Activated CD4-positive, alpha-beta memory T cell treated with anti-CD3 and anti-CD28 coated beads for 36 hours (primary cell): ENCODE results near the gene ENPP7. TPM values are rescaled to one million over a fixed set of nuclear protein-coding genes. Genes with fewer than 3 reads are reported as not detected.
"Not testable (repeated sequence)": the region's sequence is repeated elsewhere in the genome, so short reads cannot be mapped to it uniquely, and the experiment has no call there.

ENCODE experiments used
- CTCF ChIA-PET: fragments of 350-600 bp; sonication (Branson Sonifier 250); formaldehyde crosslinking; loops from one replicate; lab custom pipeline; 2021; ENCODE audit warnings: antibody characterized with exemption, inconsistent platforms; lab: Charles Lee
- POLR2A ChIA-PET: fragments of 350-600 bp; sonication (Branson Sonifier 250); formaldehyde crosslinking; loops from one replicate; lab custom pipeline; 2021; ENCODE audit warnings: antibody characterized with exemption; lab: Charles Lee
- DNase-seq: peaks from one replicate; pipeline ENCODE4 v3.0.0-alpha.2; 2020
- H3K27ac Mint-ChIP-seq: one replicate; pipeline ENCODE4 v1.8.0; 2021; ENCODE audit warnings: mixed read lengths
- H3K27me3 Mint-ChIP-seq: one replicate; pipeline ENCODE4 v1.8.0; 2021; ENCODE audit warnings: mixed read lengths
- H3K36me3 Mint-ChIP-seq: one replicate; pipeline ENCODE4 v1.8.0; 2021; ENCODE audit warnings: mixed read lengths
- H3K4me1 Mint-ChIP-seq: one replicate; pipeline ENCODE4 v1.8.0; 2021; ENCODE audit warnings: low read depth, mixed read lengths
- H3K4me3 Mint-ChIP-seq: one replicate; pipeline ENCODE4 v1.8.0; 2021; ENCODE audit warnings: mild to moderate bottlenecking, mixed read lengths
- H3K9me3 Mint-ChIP-seq: one replicate; pipeline ENCODE4 v1.8.0; 2021; ENCODE audit warnings: mixed read lengths
- intact Hi-C: fragments of 100-400 bp; cut with micrococcal nuclease; formaldehyde crosslinking; loops from one replicate; pipeline ENCODE4 v1.15.1; 2023
- total RNA-seq, 2 experiments: library from RNA; stranded (reverse); gene quantifications; one replicate each; pipeline ENCODE4 v1.2.3, GENCODE V29; 2021

The ENPP7 gene
- total RNA-seq, 2 experiments from 2014 or later: 0.10 TPM; not detected in 1

- POLR2A ChIA-PET: no interaction called here
- no peaks in the 10 kb centered on the region for H3K4me1 Mint-ChIP-seq
- H3K27me3 Mint-ChIP-seq: peaks cover 8% of the 10 kb centered on the region
- DNase-seq: no peak
- H3K27ac Mint-ChIP-seq: no peak overlapping the region
- no peaks in the 10 kb centered on the region for H3K9me3 Mint-ChIP-seq
- intact Hi-C loops: no loop called here
- H3K36me3 Mint-ChIP-seq: no peaks in the 10 kb centered on the region
- H3K4me3 Mint-ChIP-seq: no peak overlapping the region
- CTCF ChIA-PET: interaction anchor here (0.9 to 1.5 kb wide), 3 partner anchors 15 to 49 kb away, joined by 4 to 5 read pairs (median 5); no protein-coding TSS in a partner anchor
These were observed 29.6 kb downstream of the ENPP7 start for GRCh38 chr17:79760197-79760906.

DNA sequence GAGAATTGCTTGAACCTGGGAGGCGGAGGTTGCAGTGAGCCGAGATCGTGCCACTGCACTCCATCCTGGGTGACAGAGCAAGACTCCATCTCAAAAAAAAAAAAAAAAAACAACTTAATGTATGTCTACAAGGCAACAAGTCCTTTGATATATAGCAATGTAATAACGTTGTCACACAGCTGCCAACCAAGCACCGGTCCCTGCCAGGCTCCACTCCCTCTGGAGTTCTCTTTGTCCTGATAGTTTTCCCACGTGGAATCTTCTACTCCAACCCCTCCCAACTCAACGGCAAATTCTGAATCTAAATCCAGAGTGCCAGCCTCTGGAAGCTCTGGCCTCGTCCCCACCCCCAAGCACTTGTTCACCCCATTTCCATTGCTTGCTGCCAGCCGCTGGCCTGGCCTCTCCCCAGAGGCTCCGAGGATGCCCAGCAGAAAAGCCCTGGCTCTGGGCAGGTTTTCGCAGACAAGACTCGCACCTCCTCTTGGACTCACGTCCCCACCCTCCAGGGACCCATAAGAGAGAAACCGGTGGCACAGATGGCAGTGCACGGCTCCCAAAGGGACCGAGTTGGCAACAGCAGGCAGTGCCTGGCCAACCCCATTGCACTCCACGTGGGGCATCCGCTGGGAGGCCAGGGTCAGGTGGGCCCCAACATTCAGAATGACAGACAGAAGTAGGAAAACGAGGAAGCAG is 31.3 kb downstream of the ENPP7 start:
- ChIA-PET CTCF (no interaction called here), POLR2A (no interaction called here)
- H3K9me3 Mint-ChIP-seq: no peaks in the 10 kb centered on the region
- H3K27ac Mint-ChIP-seq: no peak overlapping the region
- no peaks in the 10 kb centered on the region for H3K36me3 Mint-ChIP-seq
- peaks cover 8% of the 10 kb centered on the region for H3K27me3 Mint-ChIP-seq
- no peak overlapping the region for H3K4me3 Mint-ChIP-seq
- intact Hi-C loops: no loop called here
- no peak for DNase-seq
- H3K4me1 Mint-ChIP-seq: no peaks in the 10 kb centered on the region

GRCh38 chr17:79765708-79766107 is 35.0 kb downstream of the ENPP7 start:
- peaks cover 13% of the 10 kb centered on the region for H3K27me3 Mint-ChIP-seq
- ChIA-PET POLR2A (no interaction called here), CTCF (no interaction called here)
- H3K36me3 Mint-ChIP-seq: no peaks in the 10 kb centered on the region
- H3K4me3 Mint-ChIP-seq: no peak overlapping the region
- H3K9me3 Mint-ChIP-seq: no peaks in the 10 kb centered on the region
- intact Hi-C loops: no loop called here
- H3K4me1 Mint-ChIP-seq: no peaks in the 10 kb centered on the region
- H3K27ac Mint-ChIP-seq: no peak overlapping the region
- DNase-seq: no peak

GRCh38 chr17:79769570-79770506 is 39.1 kb downstream of the ENPP7 start:
- no peaks in the 10 kb centered on the region for H3K36me3 Mint-ChIP-seq
- DNase-seq: no peak
- no peak overlapping the region for H3K27ac Mint-ChIP-seq
- intact Hi-C loops: no loop called here
- H3K27me3 Mint-ChIP-seq: peaks cover 27% of the 10 kb centered on the region
- H3K9me3 Mint-ChIP-seq: no peaks in the 10 kb centered on the region
- H3K4me3 Mint-ChIP-seq: no peak overlapping the region
- POLR2A ChIA-PET: no interaction called here
- H3K4me1 Mint-ChIP-seq: no peaks in the 10 kb centered on the region
- CTCF ChIA-PET: no interaction called here

GRCh38 chr17:79771276-79771675 is 40.5 kb downstream of the ENPP7 start:
- ChIA-PET POLR2A (no interaction called here), CTCF (no interaction called here)
- H3K27me3 Mint-ChIP-seq: peaks cover 38% of the 10 kb centered on the region

GRCh38 chr17:79772726-79773125 is 42.0 kb downstream of the ENPP7 start:
- H3K4me1 Mint-ChIP-seq, CTCF ChIA-PET, intact Hi-C loops, H3K9me3 Mint-ChIP-seq, DNase-seq, H3K27ac Mint-ChIP-seq, H3K36me3 Mint-ChIP-seq, POLR2A ChIA-PET, H3K4me3 Mint-ChIP-seq: not testable (repeated sequence)
- H3K27me3 Mint-ChIP-seq: peaks cover 43% of the 10 kb centered on the region

More at GRCh38 chr17:79771276-79771675, 40.5 kb downstream of the ENPP7 start:
- Mint-ChIP-seq H3K27ac (no peak overlapping the region), H3K4me1 (no peaks in the 10 kb centered on the region), H3K4me3 (no peak overlapping the region), H3K9me3 (no peaks in the 10 kb centered on the region), H3K36me3 (no peaks in the 10 kb centered on the region)
- intact Hi-C loops: no loop called here
- DNase-seq: no peak

GRCh38 chr17:79774561-79774975 is 43.8 kb downstream of the ENPP7 start:
- H3K4me3 Mint-ChIP-seq: no peak overlapping the region
- no peak for DNase-seq
- H3K27me3 Mint-ChIP-seq: peaks cover 53% of the 10 kb centered on the region
- intact Hi-C loops: no loop called here
- no peak overlapping the region for H3K27ac Mint-ChIP-seq
- no peaks in the 10 kb centered on the region for H3K36me3 Mint-ChIP-seq
- H3K9me3 Mint-ChIP-seq: no peaks in the 10 kb centered on the region
- H3K4me1 Mint-ChIP-seq: peaks cover 14% of the 10 kb centered on the region
- ChIA-PET POLR2A (interaction anchor here (0.6 kb wide), 1 partner anchor 22 kb away, joined by 3 read pairs; no protein-coding TSS in a partner anchor), CTCF (interaction anchor here (1.0 to 1.1 kb wide), 2 partner anchors 29 to 66 kb away, joined by 3 read pairs; no protein-coding TSS in a partner anchor)

- Mint-ChIP-seq H3K4me1 (peaks cover 14% of the 10 kb centered on the region), H3K27me3 (peaks cover 58% of the 10 kb centered on the region), H3K4me3 (no peak overlapping the region), H3K9me3 (no peaks in the 10 kb centered on the region), H3K27ac (no peak overlapping the region), H3K36me3 (no peaks in the 10 kb centered on the region)
- intact Hi-C loops: no loop called here
- no peak for DNase-seq
- CTCF ChIA-PET: interaction anchor here (0.6 to 1.5 kb wide), 6 partner anchors 11 to 216 kb away, joined by 3 to 4 read pairs (median 3); partner anchors contain the start of gene CBX4
- POLR2A ChIA-PET: no interaction called here
These were observed 44.9 kb downstream of the ENPP7 start for GRCh38 chr17:79775632-79776031.

- DNase-seq: no peak
- peak overlapping the region; percentile 64 for H3K4me3 Mint-ChIP-seq
- no peaks in the 10 kb centered on the region for H3K36me3 Mint-ChIP-seq
- no peak overlapping the region for H3K27ac Mint-ChIP-seq
- intact Hi-C loops: no loop called here
- H3K27me3 Mint-ChIP-seq: peaks cover 63% of the 10 kb centered on the region
- ChIA-PET CTCF (interaction anchor here (0.7 to 1.5 kb wide), 5 partner anchors 10 to 139 kb away, joined by 3 to 6 read pairs (median 3); no protein-coding TSS in a partner anchor), POLR2A (no interaction called here)
- H3K4me1 Mint-ChIP-seq: peaks cover 14% of the 10 kb centered on the region
- H3K9me3 Mint-ChIP-seq: no peaks in the 10 kb centered on the region
These were observed 45.8 kb downstream of the ENPP7 start for GRCh38 chr17:79776376-79777119.

DNA sequence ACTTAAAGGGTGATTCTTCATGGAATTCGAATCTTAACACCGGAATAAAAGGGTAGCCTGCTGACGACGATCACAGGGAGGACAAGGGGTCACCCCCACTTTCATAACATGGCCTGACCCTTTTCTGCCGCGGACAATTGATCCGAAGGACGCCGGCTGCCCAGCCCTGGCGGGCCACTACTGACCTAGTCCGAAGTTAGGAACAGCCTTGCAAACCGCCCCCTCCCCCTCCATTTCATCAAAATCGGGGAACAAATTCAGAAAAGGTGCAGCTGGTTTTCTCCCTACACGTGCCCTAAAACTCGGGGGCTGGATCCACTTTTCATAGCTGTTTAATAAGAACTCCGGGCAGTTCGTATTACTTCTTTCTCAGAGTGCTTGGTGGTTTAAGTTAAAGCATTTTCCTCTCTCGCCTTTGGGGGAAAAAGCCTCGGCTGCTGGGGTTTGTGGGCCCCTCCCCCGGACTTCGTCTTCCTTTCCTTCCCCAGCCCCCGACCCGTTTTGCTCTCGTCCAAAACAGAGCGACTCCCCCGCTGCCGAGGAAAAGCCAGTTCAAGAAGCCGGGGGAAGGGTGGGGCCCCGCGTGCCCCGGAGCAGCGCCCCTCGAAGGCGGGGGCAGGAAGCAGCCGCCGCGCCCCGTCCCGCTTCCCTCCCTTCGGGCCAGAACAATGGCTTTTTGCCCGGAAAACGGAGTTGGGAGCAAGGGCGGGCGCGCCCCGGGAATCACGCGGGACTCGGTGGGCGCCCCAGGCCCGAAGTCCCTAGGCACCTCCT is 46.6 kb downstream of the ENPP7 start:
- Mint-ChIP-seq H3K4me3 (peak overlapping the region; percentile 64), H3K9me3 (no peaks in the 10 kb centered on the region), H3K4me1 (peaks cover 14% of the 10 kb centered on the region), H3K27me3 (peaks cover 68% of the 10 kb centered on the region), H3K36me3 (no peaks in the 10 kb centered on the region), H3K27ac (no peak overlapping the region)
- intact Hi-C loops: no loop called here
- ChIA-PET CTCF (interaction anchor here (0.7 to 2.6 kb wide), 6 partner anchors 10 to 138 kb away, joined by 3 to 7 read pairs (median 3); no protein-coding TSS in a partner anchor), POLR2A (no interaction called here)
- peak; percentile 46 for DNase-seq
